ENCODE measurements around the gene LACRT. TPM values are rescaled to one million over a fixed set of nuclear protein-coding genes. Genes with fewer than 3 reads are reported as not detected.

Gene LACRT
- total RNA-seq, 1 donor from 2014 or later = not detected

- POLR2A ChIA-PET = no interaction called here
- Mint-ChIP-seq H3K4me3 (no peak overlapping the region), H3K9me3 (no peaks in the 10 kb centered on the region), H3K27ac (no peak overlapping the region), H3K4me1 (no peaks in the 10 kb centered on the region), H3K36me3 (ENCODE audit: low read depth) (no peaks in the 10 kb centered on the region), H3K27me3 (peaks cover 7% of the 10 kb centered on the region)
- CTCF ChIA-PET = no interaction called here
- TF ChIP-seq CTCF (IDR thresholded peaks at IDR 0.05) = no peak
- ATAC-seq (ENCODE audit: low read depth) = no peak
- DNase-seq = no peak
- intact Hi-C loops (cut with micrococcal nuclease) = no loop called here
Observed at GRCh38 chr12:54660320-54660962, 25.7 kb upstream of the LACRT start.

GRCh38 chr12:54658306-54659264 lies 23.9 kb upstream of the LACRT start:
- ChIA-PET CTCF (interaction anchor here (1.5 kb wide), 1 partner anchor 21 kb away, joined by 5 read pairs; no protein-coding TSS in a partner anchor), POLR2A (no interaction called here)
- Mint-ChIP-seq H3K27ac (no peak overlapping the region), H3K9me3 (no peaks in the 10 kb centered on the region), H3K4me3 (no peak overlapping the region), H3K27me3 (peaks cover 9% of the 10 kb centered on the region), H3K36me3 (ENCODE audit: low read depth) (no peaks in the 10 kb centered on the region), H3K4me1 (no peaks in the 10 kb centered on the region)
- DNase-seq = no peak
- TF ChIP-seq CTCF (IDR thresholded peaks at IDR 0.05) = no peak
- intact Hi-C loops (cut with micrococcal nuclease) = no loop called here
- no peak for ATAC-seq (ENCODE audit: low read depth)

DNA sequence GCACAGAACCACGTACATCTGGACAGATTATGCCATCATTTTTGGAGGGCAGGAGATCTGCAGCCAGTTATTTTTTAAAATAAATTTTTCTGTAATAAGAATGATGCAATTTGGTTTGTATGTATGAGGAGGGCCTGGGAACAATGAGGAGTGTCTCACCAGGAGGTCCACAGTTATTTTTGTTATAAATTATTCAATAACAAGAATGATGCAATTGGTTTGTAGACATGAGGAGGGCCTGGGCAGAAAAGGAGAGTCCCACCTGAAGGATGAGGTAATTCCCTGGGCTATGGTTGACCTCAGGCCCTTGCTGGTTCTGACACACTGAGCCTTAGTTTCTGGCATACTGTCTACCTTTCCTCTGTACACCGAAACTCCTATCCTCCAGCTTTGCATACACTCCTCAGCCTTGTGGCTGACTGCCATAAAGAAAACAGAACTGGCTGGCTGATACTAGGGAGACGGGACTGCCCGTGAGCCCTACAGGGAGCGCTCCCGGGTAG lies 22.5 kb upstream of the LACRT start:
- ATAC-seq (ENCODE audit: low read depth) (no peak), DNase-seq (no peak)
- Mint-ChIP-seq H3K9me3 (no peaks in the 10 kb centered on the region), H3K4me1 (no peaks in the 10 kb centered on the region), H3K36me3 (ENCODE audit: low read depth) (no peaks in the 10 kb centered on the region), H3K4me3 (no peak overlapping the region), H3K27me3 (peaks cover 18% of the 10 kb centered on the region), H3K27ac (no peak overlapping the region)
- POLR2A ChIA-PET = no interaction called here
- CTCF ChIA-PET = no interaction called here
- intact Hi-C loops (cut with micrococcal nuclease) = no loop called here
- TF ChIP-seq CTCF (IDR thresholded peaks at IDR 0.05) = no peak

DNA sequence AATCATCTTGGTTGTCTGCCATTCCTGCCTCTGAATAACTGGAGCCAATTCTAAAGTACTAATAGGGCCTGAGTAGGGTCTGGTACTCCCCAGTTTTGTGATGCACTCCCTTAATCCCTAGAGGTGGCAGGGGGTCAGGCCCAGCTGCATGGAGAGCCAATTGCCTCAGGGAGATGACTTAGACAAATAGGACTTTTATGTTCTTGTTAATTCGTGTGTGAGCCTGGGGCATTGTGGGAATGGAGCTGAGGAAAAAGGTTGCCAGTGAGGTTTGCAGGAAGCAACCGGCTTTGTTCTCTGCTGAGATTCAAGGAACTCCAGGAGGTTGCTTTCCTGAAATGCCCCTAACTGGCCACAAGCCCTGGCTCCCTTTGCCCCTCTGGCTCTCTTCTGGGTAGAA lies 20.2 kb upstream of the LACRT start:
- ATAC-seq (ENCODE audit: low read depth) (no peak), DNase-seq (no peak)
- Mint-ChIP-seq H3K9me3 (no peaks in the 10 kb centered on the region), H3K27me3 (peaks cover 18% of the 10 kb centered on the region), H3K4me1 (no peaks in the 10 kb centered on the region), H3K27ac (no peak overlapping the region), H3K4me3 (no peak overlapping the region), H3K36me3 (ENCODE audit: low read depth) (no peaks in the 10 kb centered on the region)
- intact Hi-C loops (cut with micrococcal nuclease) = no loop called here
- POLR2A ChIA-PET = no interaction called here
- TF ChIP-seq CTCF (IDR thresholded peaks at IDR 0.05) = no peak
- CTCF ChIA-PET = no interaction called here

- ATAC-seq (ENCODE audit: low read depth) = no peak
- ChIA-PET CTCF (no interaction called here), POLR2A (no interaction called here)
- intact Hi-C loops (cut with micrococcal nuclease) = no loop called here
- Mint-ChIP-seq H3K4me1 (no peaks in the 10 kb centered on the region), H3K27ac (no peak overlapping the region), H3K4me3 (no peak overlapping the region), H3K9me3 (no peaks in the 10 kb centered on the region), H3K36me3 (ENCODE audit: low read depth) (no peaks in the 10 kb centered on the region), H3K27me3 (peaks cover 16% of the 10 kb centered on the region)
- no peak for TF ChIP-seq CTCF (IDR thresholded peaks at IDR 0.05)
- no peak for DNase-seq
Observed at GRCh38 chr12:54653025-54653424, 18.3 kb upstream of the LACRT start.
